Left forelimb (tissue), 1 donor: ENCODE measurements around the gene MRC2.
"Not testable (repeated sequence)": the region's sequence is repeated elsewhere in the genome, so short reads cannot be mapped to it uniquely, and the experiment has no call there.

ENCODE experiments used
- DNase-seq: peaks from one replicate; pipeline ENCODE4 v3.0.0-alpha.2; 2018; ENCODE audit warnings: low spot score

Gene MRC2

DNA sequence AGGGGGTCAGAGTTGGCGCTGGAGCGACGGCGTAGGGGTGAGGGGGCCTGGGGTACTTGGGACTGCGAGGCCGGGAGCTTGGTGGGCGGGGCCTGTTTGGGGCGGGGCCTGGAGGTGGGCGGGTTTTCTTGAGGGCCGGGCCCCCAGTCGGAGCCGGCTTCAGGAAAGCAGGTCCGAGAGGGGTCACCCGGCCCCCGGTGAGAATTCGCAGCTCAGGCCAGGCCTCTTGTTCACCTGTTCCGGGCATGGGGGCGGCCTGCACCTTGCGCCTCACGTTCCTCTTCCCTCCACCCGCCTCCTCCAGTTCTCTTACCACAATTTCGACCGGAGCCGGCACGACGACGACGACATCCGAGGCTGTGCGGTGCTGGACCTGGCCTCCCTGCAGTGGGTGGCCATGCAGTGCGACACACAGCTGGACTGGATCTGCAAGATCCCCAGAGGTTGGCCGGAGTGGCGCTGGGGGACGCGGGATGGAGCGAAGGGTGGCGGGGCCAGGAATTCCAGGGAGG, 52.5 kb downstream of the MRC2 start:
- peak; percentile 65 for DNase-seq

DNA sequence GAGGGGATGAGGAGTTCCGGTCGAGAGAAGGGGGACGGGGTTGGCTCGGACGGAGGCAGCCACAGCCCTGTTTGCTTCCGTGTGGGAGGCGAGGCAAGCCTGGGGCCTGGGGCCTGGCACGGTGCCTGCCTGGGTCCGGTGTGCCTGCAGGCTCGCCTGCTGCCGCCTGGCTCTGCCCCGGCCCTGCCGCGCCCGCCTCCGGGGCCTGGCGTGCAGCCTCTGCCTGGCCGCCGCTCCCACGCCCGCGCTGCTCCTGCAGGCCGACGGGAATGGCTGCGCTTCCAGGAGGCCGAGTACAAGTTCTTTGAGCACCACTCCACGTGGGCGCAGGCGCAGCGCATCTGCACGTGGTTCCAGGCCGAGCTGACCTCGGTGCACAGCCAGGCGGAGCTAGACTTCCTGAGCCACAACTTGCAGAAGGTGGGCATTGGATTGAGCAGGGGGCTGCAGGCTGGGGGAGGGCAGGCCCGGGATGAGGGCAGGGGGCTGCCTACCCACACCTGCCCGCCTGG, 53.1 kb downstream of the MRC2 start:
- DNase-seq: no peak

DNA sequence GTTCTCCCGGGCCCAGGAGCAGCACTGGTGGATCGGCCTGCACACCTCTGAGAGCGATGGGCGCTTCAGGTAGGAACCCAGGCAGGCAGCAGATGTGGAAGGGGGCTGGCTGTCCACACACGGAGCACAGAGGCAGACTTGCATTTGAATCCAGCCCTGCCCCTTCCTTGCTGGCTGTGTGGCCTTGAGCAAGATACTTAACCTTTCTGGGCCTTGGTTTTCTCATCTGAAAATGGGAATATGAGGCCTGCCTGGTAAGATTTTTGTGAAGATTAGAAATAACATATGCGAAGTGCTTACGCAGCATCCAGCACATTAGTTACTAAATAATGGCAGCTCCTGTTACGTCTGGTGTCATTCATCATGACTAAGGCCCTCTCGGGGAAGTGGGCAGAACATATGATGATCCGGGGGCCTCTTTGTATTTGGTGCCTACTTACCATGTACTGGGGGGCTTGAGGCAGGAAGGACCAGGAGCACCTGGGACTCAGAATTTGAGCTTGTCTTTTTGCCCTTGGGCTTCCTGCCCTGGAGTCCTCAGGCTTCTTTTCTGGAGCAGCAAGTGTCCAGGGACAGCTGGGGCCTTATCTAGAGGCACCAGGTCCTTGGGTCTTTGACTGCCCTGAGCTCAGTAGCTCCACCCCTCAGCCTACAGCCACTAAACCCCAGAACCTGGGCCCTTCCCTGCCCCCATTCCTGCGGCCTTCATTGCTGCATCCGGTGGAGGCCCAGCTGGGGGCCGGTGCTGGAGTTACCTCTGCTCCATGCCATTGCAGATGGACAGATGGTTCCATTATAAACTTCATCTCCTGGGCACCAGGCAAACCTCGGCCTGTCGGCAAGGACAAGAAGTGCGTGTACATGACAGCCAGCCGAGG, 53.8 kb downstream of the MRC2 start:
- DNase-seq: no peak

DNA sequence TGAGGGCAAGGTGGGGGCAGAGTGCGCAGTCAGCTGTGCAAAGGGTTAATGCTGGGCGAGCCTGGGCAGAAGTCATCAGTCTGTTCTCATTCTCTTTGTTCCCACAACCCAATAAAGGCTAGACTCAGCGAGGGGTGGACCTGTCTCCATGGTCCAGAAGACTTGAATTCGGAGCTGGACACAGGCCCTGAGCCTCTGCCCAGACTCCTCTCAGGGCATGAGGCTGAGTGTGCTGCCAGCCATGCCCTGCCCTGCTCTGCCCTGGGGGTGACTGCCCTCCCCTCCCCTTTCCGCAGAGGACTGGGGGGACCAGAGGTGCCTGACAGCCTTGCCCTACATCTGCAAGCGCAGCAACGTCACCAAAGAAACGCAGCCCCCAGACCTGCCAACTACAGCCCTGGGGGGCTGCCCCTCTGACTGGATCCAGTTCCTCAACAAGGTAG, 54.5 kb downstream of the MRC2 start:
- DNase-seq: no peak

DNA sequence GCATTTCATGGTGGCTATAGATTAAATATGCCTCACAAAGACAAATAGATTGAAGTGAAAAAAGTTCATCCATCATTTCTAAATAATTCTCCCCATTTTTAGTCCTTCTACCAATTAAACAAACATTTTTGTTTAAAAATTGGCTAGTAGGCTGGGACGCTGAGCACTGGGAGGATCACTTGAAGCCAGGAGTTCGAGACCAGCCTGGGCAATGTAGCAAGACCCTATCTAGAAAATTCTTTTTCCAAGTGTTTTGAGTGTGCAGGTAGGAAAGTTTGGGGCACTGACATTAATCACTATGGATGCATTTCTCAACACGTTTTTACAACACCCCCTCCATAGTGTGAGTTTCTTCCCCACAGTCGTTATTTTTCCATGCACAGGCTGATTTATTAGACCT, 56.7 kb downstream of the MRC2 start:
- DNase-seq: no peak

DNA sequence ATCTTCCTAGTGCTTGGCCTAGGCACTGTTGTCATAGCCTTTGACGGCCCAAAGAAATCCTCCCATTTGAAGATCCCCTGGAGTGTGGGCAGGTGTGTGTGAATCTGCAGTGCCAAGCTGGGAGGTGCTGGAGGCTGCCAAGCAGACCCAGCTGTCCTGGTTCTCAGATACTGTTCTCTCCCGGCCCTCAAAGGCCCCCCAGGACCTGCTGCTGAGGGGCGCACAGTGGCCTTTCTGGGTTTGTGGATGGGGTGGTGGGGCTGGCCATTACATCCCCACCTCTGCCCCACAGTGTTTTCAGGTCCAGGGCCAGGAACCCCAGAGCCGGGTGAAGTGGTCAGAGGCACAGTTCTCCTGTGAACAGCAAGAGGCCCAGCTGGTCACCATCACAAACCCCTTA, 60.5 kb downstream of the MRC2 start:
- DNase-seq: no peak

DNA sequence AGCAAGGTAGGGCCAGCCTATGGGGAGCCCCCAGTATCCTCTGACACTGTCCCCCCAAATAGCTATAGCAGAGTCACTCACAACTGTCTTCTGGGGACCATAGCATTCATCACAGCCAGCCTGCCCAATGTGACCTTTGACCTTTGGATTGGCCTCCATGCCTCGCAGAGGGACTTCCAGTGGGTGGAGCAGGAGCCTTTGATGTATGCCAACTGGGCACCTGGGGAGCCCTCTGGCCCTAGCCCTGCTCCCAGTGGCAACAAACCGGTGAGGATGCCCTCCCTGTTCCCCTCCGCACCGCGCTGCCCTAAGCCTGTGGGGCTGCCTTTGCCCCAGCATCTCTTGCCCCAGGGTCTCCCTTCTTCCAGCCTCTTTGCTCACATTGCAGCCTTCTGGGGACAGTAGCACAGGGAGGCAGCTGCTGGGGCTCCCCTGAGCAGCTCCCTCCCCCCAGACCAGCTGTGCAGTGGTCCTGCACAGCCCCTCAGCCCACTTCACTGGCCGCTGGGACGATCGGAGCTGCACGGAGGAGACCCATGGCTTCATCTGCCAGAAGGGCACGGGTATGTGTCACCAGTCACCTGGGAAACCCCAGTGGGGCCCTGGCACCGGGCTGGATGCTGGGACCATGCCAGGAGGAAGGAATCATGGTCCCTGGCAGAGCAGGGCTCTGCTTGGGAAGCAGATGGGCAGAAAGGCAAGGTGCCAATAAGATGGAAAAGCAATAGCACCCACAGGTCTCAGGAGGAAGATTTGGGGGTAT, 61.1 kb downstream of the MRC2 start:
- no peak for DNase-seq

DNA sequence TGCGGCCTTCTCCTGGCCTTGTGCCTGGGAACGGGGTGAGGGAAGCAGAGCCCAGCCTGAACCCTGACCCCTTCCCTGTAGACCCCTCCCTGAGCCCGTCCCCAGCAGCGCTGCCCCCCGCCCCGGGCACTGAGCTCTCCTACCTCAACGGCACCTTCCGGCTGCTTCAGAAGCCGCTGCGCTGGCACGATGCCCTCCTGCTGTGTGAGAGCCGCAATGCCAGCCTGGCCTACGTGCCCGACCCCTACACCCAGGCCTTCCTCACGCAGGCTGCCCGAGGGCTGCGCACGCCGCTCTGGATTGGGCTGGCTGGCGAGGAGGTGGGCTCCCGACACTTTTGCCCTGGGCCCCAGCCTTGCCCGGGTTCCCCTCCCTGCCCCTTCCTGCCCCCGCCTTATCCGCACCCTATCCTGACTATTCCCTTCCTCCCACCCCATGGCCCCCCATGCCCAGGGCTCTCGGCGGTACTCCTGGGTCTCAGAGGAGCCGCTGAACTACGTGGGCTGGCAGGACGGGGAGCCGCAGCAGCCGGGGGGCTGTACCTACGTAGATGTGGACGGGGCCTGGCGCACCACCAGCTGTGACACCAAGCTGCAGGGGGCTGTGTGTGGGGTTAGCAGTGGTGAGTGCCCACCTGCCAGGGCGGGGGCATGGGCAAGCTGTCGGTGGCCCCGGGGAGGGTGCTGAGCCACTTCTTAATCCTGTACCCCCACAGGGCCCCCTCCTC, 62.1 kb downstream of the MRC2 start:
- DNase-seq: no peak

DNA sequence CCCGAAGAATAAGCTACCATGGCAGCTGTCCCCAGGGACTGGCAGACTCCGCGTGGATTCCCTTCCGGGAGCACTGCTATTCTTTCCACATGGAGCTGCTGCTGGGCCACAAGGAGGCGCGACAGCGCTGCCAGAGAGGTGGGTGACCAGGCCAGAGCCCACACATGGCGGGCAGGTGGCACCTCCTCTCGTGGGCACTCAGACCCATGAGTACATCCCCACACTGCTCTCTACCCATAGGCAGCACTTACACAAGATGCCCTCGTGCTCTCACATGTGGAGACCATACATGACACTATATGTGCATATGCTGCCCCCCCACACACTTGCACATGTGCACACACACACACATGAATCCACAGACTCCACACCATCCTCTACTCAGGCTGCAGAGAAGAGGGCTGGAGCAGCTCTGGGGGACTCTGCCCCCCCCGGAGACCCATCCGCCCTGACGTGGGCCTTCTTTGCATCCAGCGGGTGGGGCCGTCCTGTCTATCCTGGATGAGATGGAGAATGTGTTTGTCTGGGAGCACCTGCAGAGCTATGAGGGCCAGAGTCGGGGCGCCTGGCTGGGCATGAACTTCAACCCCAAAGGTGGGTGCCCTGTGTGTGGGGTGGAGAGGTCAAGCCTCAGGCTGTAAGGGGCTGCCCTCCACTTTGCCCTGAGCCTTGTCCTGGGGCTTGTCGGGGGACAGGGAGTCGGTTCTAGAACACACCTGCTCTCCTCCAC, 62.9 kb downstream of the MRC2 start:
- DNase-seq: no peak

DNA sequence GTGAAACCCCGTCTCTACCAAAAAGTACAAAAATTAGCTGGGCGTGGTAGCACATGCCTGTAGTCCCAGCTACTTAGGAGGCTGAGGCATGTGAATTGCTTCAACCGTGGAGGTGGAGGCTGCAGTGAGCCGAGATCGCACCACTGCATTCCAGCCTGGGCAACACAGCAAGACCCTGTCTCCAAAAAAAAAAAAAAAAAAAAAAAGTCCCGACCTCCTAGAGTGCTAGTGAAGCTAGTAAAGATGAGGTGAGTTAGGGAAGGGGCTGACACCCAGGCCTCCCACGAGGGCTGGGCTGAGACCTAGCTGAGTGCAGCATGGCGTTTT, 64.1 kb downstream of the MRC2 start:
- not testable (repeated sequence) for DNase-seq

DNA sequence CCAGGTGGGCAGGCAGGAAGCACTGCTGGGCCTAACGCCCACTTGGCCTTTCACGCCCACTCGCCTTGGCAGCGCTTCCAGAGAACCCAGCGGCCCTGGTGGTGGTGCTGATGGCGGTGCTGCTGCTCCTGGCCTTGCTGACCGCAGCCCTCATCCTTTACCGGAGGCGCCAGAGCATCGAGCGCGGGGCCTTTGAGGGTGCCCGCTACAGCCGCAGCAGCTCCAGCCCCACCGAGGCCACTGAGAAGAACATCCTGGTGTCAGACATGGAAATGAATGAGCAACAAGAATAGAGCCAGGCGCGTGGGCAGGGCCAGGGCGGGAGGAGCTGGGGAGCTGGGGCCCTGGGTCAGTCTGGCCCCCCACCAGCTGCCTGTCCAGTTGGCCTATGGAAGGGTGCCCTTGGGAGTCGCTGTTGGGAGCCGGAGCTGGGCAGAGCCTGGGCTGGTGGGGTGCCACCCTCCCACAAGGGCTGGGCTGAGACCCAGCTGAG, 64.7 kb downstream of the MRC2 start:
- no peak for DNase-seq

DNA sequence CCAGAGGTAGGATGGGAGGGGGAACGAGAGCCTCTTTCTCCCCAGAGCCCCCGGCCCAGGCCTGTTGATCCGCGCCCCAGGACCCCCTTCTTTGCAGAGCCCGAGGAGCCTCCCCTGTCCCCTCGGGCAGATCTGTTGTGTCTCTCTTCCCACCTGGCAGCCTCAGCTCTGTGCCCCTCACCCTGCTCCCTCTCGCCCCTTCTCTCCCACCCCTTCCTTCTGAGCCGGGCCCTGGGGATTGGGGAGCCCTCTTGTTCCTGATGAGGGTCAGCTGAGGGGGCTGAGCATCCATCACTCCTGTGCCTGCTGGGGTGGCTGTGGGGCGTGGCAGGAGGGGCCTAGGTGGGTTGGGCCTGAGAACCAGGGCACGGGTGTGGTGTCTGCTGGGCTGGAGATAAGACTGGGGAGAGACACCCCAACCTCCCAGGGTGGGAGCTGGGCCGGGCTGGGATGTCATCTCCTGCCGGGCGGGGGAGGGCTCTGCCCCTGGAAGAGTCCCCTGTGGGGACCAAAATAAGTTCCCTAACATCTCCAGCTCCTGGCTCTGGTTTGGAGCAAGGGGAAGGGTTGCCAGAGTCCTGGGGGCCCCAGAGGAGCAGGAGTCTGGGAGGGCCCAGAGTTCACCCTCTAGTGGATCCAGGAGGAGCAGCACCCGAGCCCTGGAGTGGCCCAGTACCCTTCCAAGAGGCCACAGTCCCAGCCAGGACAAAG, 65.4 kb downstream of the MRC2 start:
- DNase-seq: no peak

DNA sequence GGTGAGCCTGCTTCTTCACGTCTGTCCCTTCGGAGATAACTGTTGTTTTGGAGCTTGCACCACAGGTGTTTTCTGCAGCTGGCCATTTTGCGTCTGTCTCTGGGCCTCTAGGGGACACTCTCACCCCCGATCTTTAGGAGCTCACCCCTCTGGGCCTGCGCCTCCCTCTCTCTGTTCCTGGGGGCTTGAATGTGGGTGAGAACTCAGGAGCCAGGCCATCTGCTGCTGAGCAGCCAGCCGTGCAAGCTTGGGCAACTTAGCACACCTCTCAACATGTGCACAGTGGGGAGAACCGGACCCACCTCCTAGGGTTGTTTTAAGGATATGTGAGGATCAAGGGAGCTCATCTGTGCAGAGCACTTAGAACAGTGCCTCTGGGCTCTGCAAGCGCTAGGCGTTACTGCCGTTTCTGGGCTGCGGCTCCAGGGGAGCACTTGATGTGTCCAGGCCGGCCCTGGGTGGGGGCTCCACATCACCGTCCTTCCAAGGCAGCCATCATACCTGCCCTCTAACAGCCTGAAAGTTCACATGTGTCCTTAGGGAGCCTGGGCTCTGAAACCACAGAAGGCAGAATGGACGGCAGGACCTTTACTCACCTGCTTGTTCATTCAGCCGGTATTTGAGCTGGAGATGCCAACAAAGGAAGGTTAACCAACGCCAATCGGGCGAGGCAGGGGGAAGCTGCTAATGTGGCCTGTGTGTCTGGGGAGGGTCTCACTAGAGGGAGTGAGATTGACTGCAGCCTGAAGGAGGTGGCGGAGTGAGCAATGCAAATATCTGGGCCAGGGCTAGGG, 66.3 kb downstream of the MRC2 start:
- no peak for DNase-seq

DNA sequence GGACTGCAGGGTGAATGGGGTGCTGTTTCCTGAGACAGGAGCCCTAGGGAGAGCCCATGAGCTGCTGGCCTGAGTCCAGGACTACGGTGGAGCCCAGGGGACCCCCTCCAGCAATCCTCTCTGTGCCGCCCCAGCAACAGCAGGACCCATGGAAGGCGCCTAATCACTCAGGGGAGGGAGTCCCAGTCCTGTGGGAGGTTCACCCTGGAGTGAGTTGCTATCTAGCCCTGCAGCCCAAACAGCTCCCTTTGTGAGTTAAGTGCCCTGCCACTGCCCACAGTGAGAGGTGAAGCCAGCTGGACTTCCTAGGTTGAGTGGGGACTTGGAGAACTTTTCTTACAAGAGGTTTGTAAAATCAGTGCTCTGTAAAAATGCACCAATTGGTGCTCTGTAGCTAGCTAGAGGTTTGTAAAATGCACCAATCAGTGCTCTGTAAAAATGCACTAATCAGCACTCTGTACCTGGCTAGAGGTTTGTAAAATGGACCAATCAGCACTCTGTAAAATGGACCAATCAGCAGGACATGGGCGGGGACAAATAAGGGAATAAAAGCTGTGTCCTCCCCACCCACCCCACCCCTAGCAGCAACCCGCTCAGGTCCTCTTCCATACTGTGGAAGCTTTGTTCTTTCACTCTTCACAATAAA, 67.7 kb downstream of the MRC2 start:
- not testable (repeated sequence) for DNase-seq

DNA sequence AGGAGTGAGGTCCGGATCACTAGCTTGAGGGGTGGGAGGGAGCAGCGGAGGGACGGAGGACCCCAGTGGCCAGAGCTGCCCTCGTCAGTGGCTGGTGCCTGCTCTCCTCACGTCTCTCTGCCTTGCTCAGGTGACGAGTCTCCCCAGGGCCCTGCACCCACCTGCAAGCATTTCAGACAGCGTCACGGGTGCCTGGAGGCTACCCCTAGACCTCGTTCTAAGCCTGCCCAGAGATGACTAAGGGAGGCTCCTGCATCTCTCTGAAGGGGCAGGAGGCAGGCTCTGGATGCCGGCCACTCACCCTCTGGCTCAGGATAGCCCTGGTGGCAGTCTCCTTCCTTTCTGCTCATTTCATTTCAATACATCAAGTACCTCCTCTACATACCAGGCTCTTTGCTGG, 68.8 kb downstream of the MRC2 start:
- no peak for DNase-seq

DNA sequence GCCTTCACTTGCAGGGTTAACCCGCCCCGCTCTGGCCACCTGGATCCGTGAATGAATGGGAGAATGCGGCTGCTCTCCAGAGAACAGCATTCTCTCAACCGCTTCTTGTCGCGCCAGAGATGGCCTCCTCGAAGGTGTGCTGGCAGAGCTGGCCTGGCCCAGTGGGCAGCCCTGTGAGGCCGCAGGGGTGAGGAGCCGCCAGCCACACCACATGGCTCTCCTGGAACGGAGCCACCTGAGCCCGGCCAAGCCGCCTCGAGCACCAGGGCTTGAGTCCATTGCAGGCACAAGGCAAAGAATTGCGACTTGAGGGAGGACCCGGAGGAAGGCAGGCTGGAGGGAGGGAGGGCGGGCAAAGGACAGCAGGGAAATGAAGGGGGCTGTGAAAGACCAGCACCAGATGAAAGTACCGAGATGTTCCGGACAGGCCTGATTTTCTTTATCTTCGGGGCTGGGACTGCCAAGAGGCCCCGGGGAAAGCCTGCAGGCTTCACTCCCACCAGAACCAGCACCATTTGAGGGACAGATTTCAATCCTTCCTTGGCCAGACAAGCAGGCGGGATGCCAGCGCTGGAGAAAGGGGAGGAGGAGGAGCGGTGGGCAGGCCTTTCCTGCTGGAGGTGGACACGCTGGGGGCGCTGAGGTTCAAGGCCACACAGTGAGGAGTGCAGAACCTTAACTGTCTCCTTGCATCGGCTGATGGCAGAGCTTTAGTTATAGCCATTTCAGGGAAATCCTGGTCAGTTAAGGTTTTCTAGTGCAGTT, 69.4 kb downstream of the MRC2 start:
- DNase-seq: no peak

DNA sequence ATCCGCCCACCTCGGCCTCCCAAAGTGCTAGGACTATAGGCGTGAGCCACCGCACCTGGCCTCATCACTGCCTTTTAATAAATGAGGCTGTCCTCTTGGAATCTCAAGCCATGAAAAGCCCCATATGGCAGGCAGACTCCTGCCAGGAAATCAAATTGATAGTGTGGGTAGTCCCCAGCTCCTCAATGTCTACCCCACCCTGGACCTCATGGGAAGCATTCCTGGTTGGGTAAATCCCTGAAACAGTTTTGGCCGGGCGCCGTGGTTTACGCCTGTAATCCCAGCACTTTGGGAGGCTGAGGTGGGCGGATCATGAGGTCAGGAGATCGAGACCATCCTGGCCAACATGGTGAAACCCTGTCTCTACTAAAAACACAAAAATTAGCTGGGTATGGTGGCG, 71.0 kb downstream of the MRC2 start:
- not testable (repeated sequence) for DNase-seq

DNA sequence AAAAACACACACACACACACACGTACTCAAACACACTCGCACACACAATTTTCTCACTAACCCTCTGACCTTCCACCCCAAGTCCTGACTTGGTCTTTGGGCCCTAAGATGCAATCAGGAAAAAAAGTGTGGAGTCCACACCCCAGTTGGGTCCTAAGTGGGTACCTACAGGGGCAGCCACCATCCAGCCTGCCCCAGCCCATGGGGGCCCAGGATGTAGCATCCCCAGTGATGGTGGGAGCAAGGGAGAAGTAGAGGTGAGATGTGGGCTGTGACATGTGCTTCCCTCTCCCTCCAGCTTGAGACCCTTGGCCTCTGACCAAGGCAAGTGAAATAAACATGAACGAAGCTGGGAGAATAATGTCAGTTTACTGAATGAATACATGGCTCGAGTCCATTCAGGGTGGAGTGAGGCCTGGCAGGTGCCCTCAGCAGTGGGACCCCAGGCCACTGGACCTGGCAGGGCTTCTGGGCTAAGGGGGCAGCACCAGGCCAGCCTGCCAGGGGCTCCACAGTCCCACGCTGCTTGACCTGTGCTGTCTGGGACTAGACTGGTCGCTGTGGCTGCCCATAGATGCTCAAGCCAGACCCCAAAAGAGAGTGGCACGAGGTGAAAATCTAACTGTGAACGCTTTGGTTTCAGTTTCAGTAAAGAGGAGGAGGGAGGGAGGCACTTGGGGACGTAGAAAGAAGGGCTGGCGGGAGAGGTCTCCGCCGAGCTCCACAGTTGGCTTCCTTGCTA, 73.7 kb downstream of the MRC2 start:
- no peak for DNase-seq
